Measurements from ENCODE around the gene MAN2B2.
"Not testable (repeated sequence)": the region's sequence is repeated elsewhere in the genome, so short reads cannot be mapped to it uniquely, and the experiment has no call there.

GRCh38 chr4:6654211-6654610, 79.2 kb downstream of the MAN2B2 start:
- TF ChIP-seq, protein P1, sequence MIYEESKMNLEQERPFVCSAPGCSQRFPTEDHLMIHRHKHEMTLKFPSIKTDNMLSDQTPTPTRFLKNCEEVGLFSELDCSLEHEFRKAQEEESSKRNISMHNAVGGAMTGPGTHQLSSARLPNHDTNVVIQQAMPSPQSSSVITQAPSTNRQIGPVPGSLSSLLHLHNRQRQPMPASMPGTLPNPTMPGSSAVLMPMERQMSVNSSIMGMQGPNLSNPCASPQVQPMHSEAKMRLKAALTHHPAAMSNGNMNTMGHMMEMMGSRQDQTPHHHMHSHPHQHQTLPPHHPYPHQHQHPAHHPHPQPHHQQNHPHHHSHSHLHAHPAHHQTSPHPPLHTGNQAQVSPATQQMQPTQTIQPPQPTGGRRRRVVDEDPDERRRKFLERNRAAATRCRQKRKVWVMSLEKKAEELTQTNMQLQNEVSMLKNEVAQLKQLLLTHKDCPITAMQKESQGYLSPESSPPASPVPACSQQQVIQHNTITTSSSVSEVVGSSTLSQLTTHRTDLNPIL (CRISPR knock-in tag; IDR thresholded peaks at IDR 0.05; ENCODE audit: low read depth): not testable (repeated sequence)
- TF ChIP-seq ZFP30, ESRRG, ZC3H10 (CRISPR knock-in tag; IDR thresholded peaks at IDR 0.05): not testable (repeated sequence)

All from SK-N-SH treated with all-trans-retinoic acid at 6 μM for 48 hours (cell line).